Stimulated activated CD4-positive, alpha-beta T cell treated with anti-CD3 and anti-CD28 coated beads, TNF-alpha, amount 100 ng/mL, for 1 hour (primary cell): Measurements from ENCODE around the gene SLC22A23.

Source experiments
- DNase-seq, 3 donors: peaks; one replicate each; pipeline ENCODE4 v3.0.0-alpha.2; 2020; ENCODE audit warnings: low read depth in 3 of 3, low spot score in 1 of 3

The SLC22A23 gene

GRCh38 chr6:3336859-3337515 is 119.9 kb downstream of the SLC22A23 start:
- no peak for DNase-seq

- no peak for DNase-seq
Measured at GRCh38 chr6:3336066-3336786, 120.6 kb downstream of the SLC22A23 start.

- DNase-seq, result no peak
Measured at GRCh38 chr6:3335169-3335568, 121.7 kb downstream of the SLC22A23 start.

GRCh38 chr6:3334555-3334954 is 122.3 kb downstream of the SLC22A23 start:
- DNase-seq, result no peak

GRCh38 chr6:3333263-3333662 is 123.6 kb downstream of the SLC22A23 start:
- no peak for DNase-seq

- DNase-seq, result no peak
Measured at GRCh38 chr6:3331971-3332370, 124.9 kb downstream of the SLC22A23 start.

GRCh38 chr6:3331494-3331893 is 125.4 kb downstream of the SLC22A23 start:
- DNase-seq, result no peak

GRCh38 chr6:3330199-3330598 is 126.7 kb downstream of the SLC22A23 start:
- no peak for DNase-seq

GRCh38 chr6:3329393-3330051 is 127.3 kb downstream of the SLC22A23 start:
- DNase-seq, result no peak

GRCh38 chr6:3328796-3329195 is 128.1 kb downstream of the SLC22A23 start:
- DNase-seq, result no peak

- DNase-seq, result no peak
Measured at GRCh38 chr6:3328145-3328544, 128.7 kb downstream of the SLC22A23 start.

GRCh38 chr6:3327403-3327802 is 129.4 kb downstream of the SLC22A23 start:
- DNase-seq, result no peak

- DNase-seq, result no peak
Measured at GRCh38 chr6:3326981-3327380, 129.9 kb downstream of the SLC22A23 start.

GRCh38 chr6:3326184-3326971 is 130.5 kb downstream of the SLC22A23 start:
- DNase-seq, result no peak

GRCh38 chr6:3325210-3325609 is 131.6 kb downstream of the SLC22A23 start:
- no peak for DNase-seq

GRCh38 chr6:3324262-3324942 is 132.4 kb downstream of the SLC22A23 start:
- no peak for DNase-seq

GRCh38 chr6:3323696-3324261 is 133.1 kb downstream of the SLC22A23 start:
- DNase-seq, result no peak

GRCh38 chr6:3323148-3323547 is 133.7 kb downstream of the SLC22A23 start:
- DNase-seq, result no peak

GRCh38 chr6:3322366-3322890 is 134.4 kb downstream of the SLC22A23 start:
- DNase-seq, result no peak

GRCh38 chr6:3321875-3322274 is 135.0 kb downstream of the SLC22A23 start:
- DNase-seq, result no peak
